Esophagus squamous epithelium (tissue), 5 donors: ENCODE measurements around the gene ERG. TPM values are rescaled to one million over a fixed set of nuclear protein-coding genes. Genes with fewer than 3 reads are reported as not detected.

Experiments used
- DNase-seq: peaks from one replicate; lab custom pipeline; 2025; lab: John Stamatoyannopoulos, UW
- H3K27ac ChIP-seq, 4 donors: fragments of 200-600 bp; sonication (generic); one replicate each; pipeline ENCODE4 v1.5.1; 2016 to 2019; ENCODE audit warnings: mild to moderate bottlenecking in 1 of 4
- H3K27me3 ChIP-seq, 4 donors: fragments of 200-600 bp; sonication (generic); 1 replicate in 3 of 4; 2 replicates in 1 of 4; pipeline versions ENCODE4 v1.5.1 to v1.6.0; 2017 to 2021; ENCODE audit warnings: antibody characterized with exemption in 1 of 4
- H3K36me3 ChIP-seq, 3 donors: fragments of 200-600 bp; sonication (generic); one replicate each; pipeline ENCODE4 v1.5.1; 2016 to 2019
- H3K4me1 ChIP-seq, 3 donors: fragments of 200-600 bp; sonication (generic); one replicate each; pipeline ENCODE4 v1.5.1; 2017 to 2019
- H3K4me3 ChIP-seq, 4 donors: fragments of 200-600 bp; sonication (generic); 1 replicate in 3 of 4; 2 replicates in 1 of 4; pipeline ENCODE4 v1.5.1; 2016 to 2019; ENCODE audit warnings: mild to moderate bottlenecking in 2 of 4, moderate library complexity in 1 of 4
- H3K9me3 ChIP-seq, 3 donors: fragments of 200-600 bp; sonication (generic); one replicate each; pipeline ENCODE4 v1.5.1; 2016 to 2019
- POLR2A ChIP-seq, 4 donors: fragments of 450-650 bp; IDR thresholded peaks; one replicate each; pipeline ENCODE4 v1.6.1; 2017; ENCODE audit warnings: antibody characterized with exemption in 4 of 4, mild to moderate bottlenecking in 4 of 4, moderate library complexity in 3 of 4
- WGBS, 2 donors: methylation state at CpG; one replicate each; pipeline ENCODE4 v1.1.5; 2018; 5-methylcytosine and 5-hydroxymethylcytosine counted together
- intact Hi-C: fragments of 100-400 bp; cut with DNase I; formaldehyde crosslinking; loops from one replicate; pipeline ENCODE4 v1.15.0; 2022
- total RNA-seq, 4 donors: library from RNA; depleted of rRNA; stranded (reverse); fragments of >200 nt; gene quantifications; one replicate each; pipeline ENCODE4 v1.1.0, GENCODE V29; 2016
- TF ChIP-seq, protein P1 (sequence below), 6 experiments: fragments of 450-650 bp in 4 of 6; fragments of 200-600 bp in 2 of 6; sonication (generic) in 2 of 6; IDR thresholded peaks; one replicate each; pipeline ENCODE4 v1.5.1; 2016 to 2019; ENCODE audit warnings: antibody characterized with exemption in 6 of 6, mild to moderate bottlenecking in 4 of 6, moderate library complexity in 4 of 6
- donor health status: DM: yes; HTN: yes; CAD: no.

Gene ERG
- total RNA-seq, 4 donors from 2014 or later, result 2.5 to 10.9 (median 8.4) TPM

DNA sequence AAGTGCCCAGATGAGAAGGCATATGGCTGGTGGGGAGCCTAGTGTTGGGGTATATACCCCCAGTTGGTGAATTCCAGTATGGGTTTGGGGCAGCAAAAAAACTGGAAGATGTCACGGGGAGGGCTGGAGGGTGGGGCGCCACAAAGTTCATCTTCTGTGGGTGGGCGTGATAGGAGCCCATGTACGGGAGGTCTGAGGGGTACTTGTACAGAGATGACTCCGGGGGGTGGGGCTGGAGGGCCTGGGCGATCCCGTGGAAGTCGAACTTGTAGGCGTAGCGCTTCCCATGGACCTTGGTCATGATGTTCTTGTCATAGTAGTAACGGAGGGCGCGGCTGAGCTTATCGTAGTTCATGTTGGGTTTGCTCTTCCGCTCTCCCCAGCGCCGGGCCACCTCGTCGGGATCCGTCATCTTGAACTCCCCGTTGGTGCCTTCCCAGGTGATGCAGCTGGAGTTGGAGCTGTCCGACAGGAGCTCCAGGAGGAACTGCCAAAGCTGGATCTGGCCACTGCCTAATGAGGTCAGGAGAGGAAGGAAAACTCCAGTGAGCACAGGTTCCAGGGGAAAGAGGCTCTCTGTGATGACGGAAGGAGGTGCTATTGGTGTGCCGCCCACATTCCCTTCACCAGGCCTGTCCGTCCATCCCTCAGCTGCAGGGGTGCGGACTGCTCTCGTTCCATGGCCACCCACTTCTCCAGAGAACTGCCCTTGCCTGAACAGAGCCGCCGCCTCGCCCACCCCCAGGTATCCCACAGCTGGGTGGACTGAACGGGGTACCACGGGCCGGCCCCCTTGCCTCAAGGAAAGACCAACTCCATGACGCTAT is 114.7 kb downstream of the ERG start:
- intact Hi-C loops, result no loop called here
- no peaks in the 10 kb centered on the region for H3K27me3 ChIP-seq
- WGBS, 2 donors, result 86 to 89% methylated on average over 17 to 24 of the region's 34 CpGs
- peaks cover 0 to 3% (median 0%) of the 10 kb centered on the region in 3 donors for H3K4me1 ChIP-seq
- H3K36me3 ChIP-seq, result peaks cover 0 to 14% (median 0%) of the 10 kb centered on the region in 3 donors
- peak overlapping the region in 1 of 4 donors; percentile 35 for H3K27ac ChIP-seq
- no peaks in the 10 kb centered on the region for H3K9me3 ChIP-seq
- no peak for DNase-seq
- TF ChIP-seq POLR2A (IDR thresholded peaks at IDR 0.05), result no peak
- TF ChIP-seq, protein P1, sequence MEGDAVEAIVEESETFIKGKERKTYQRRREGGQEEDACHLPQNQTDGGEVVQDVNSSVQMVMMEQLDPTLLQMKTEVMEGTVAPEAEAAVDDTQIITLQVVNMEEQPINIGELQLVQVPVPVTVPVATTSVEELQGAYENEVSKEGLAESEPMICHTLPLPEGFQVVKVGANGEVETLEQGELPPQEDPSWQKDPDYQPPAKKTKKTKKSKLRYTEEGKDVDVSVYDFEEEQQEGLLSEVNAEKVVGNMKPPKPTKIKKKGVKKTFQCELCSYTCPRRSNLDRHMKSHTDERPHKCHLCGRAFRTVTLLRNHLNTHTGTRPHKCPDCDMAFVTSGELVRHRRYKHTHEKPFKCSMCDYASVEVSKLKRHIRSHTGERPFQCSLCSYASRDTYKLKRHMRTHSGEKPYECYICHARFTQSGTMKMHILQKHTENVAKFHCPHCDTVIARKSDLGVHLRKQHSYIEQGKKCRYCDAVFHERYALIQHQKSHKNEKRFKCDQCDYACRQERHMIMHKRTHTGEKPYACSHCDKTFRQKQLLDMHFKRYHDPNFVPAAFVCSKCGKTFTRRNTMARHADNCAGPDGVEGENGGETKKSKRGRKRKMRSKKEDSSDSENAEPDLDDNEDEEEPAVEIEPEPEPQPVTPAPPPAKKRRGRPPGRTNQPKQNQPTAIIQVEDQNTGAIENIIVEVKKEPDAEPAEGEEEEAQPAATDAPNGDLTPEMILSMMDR (IDR thresholded peaks at IDR 0.05), result no peak
- H3K4me3 ChIP-seq, result no peak overlapping the region

DNA sequence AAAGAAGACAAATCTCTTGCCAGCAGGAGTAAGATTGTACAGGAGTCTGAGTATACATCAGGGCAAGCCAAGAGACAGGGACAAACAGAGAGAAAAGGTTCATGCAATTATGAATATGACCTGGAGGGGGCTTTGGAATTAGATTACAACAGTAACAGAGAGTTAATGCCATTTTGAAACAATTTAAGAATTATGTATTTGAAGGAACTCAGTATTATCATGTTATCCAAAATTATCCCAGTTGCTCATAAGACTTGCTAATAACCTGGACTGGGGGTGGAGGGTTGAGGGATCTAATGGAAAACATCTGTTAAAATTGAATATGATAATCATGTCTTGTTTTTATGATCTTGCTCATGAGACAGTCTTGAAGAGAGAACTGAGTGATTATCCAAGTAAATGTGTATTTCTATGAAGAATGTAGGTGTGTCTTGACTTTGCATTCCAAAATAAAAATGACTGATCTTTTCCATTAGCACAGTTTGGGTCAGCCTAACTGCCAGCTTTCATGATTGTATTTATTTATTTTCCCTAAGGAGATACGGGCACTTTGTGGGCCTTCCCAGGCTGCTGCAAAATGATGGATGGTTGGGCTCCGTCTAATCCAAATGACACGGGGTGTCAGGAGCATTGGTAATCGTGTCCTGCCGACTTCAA is 117.7 kb downstream of the ERG start:
- Histone ChIP-seq H3K9me3 (no peaks in the 10 kb centered on the region), H3K4me1 (peaks cover 0 to 3% (median 0%) of the 10 kb centered on the region in 3 donors), H3K4me3 (no peak overlapping the region), H3K27me3 (no peaks in the 10 kb centered on the region), H3K36me3 (peaks cover 0 to 10% (median 0%) of the 10 kb centered on the region in 3 donors), H3K27ac (no peak overlapping the region)
- no peak for DNase-seq
- TF ChIP-seq POLR2A (IDR thresholded peaks at IDR 0.05), result no peak
- TF ChIP-seq, protein P1 (IDR thresholded peaks at IDR 0.05), result peak in 3 of 6 experiments; percentile 15 to 29 (median 19)
- WGBS, 2 donors, result 57 to 59% methylated on average over 5 of the region's 5 CpGs
- intact Hi-C loops, result no loop called here

DNA sequence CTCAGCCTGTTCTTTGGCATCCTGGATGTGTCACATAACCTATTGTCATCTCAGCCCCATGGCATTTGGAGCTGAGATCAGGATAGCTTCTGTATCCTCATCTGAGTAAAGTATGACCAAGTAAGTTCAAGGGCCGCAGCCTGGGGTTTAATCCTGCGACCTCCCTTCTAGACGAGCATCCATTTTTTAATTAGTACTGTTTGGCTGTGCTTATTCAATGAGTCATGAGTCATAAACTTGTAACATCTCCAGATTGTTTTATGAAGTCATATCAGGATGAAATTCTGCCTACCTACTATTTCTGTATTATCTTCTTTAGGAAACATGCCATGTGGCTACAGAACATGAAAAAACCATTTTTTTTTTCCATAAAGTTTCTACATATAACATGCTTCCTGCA is 119.1 kb downstream of the ERG start:
- TF ChIP-seq, protein P1 (IDR thresholded peaks at IDR 0.05), result no peak
- TF ChIP-seq POLR2A (IDR thresholded peaks at IDR 0.05), result no peak
- 52 to 67% methylated on average over 3 of the region's 3 CpGs for WGBS, 2 donors
- H3K36me3 ChIP-seq, result peaks cover 0 to 10% (median 0%) of the 10 kb centered on the region in 3 donors
- no peak overlapping the region for H3K4me3 ChIP-seq
- no peaks in the 10 kb centered on the region for H3K9me3 ChIP-seq
- no peak overlapping the region for H3K27ac ChIP-seq
- DNase-seq, result no peak
- H3K27me3 ChIP-seq, result no peaks in the 10 kb centered on the region
- peaks cover 0 to 2% (median 0%) of the 10 kb centered on the region in 3 donors for H3K4me1 ChIP-seq
- intact Hi-C loops, result no loop called here

DNA sequence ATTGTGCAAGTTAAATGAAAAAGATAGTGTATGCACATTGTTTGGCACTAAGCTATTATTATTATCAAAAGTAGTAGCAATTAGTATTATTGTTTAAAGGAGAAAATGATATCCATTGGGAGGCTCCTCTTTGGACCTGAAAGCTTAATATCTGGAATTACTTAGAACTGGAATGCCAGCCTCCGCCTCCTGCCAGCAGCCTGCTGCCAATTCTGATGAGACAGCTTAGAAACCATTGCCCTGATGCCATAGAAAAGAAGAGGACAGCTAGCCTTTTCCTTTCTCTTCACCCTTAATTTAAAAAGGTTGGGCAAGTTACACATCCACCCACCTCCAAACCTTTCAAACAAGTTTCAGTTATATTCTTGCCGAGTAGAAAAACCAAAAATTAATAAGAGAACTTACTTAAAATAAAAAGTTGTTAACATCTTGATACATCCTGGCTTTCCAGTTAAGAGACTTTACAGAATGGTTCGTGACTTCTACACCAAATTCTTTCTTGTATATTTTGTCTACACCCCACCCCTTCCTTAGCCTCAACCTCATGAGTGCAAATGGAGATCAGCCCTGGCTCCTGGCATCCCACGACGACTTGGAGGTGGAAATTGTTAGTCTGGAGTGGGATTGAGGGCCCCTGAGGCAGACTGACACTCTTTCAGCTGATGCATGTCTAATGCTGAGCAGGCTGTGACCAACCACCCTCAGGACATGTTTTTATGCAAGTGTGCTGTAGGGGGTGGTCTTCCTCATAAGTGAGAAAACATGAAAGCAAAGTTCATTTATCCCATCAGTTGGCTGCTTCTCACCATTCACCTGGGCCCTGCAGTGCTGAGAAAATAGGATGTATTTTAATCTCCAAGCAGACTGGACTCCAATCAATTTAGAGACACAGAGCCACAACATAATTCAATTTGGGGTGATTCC is 120.8 kb downstream of the ERG start:
- no peak for TF ChIP-seq POLR2A (IDR thresholded peaks at IDR 0.05)
- TF ChIP-seq, protein P1 (IDR thresholded peaks at IDR 0.05), result no peak
- intact Hi-C loops, result no loop called here
- Histone ChIP-seq H3K4me1 (no peaks in the 10 kb centered on the region), H3K36me3 (no peaks in the 10 kb centered on the region), H3K27ac (no peak overlapping the region), H3K9me3 (no peaks in the 10 kb centered on the region), H3K27me3 (no peaks in the 10 kb centered on the region), H3K4me3 (no peak overlapping the region)
- DNase-seq, result no peak
- WGBS, 2 donors, result 60 to 62% methylated on average over 5 of the region's 5 CpGs
